K562 treated with DMSO at 1 percent for 48 hours (cell line): ENCODE results near the gene SLC5A6. TPM values are rescaled to one million over a fixed set of nuclear protein-coding genes. Genes with fewer than 3 reads are reported as not detected.

ENCODE experiments used
- total RNA-seq: library from RNA; unstranded; fragments of 300-600 nt; gene quantifications from 2 replicates; pipeline ENCODE4 v1.2.3, GENCODE V29; 2022; ENCODE audit warnings: low replicate concordance; ENCODE audit errors: extremely low read depth

The SLC5A6 gene
- not detected in 2 replicates for total RNA-seq

GRCh38 chr2:27211943-27212625 lies at the start of gene SLC5A6, which contains the start of gene ATRAID:
SLC5A6 (minus strand) TSS chr2:27212268; CDS start chr2:27207650, 4,618 bp downstream.
ATRAID (plus strand) TSS chr2:27212041; CDS start chr2:27212369, 328 bp downstream.

DNA sequence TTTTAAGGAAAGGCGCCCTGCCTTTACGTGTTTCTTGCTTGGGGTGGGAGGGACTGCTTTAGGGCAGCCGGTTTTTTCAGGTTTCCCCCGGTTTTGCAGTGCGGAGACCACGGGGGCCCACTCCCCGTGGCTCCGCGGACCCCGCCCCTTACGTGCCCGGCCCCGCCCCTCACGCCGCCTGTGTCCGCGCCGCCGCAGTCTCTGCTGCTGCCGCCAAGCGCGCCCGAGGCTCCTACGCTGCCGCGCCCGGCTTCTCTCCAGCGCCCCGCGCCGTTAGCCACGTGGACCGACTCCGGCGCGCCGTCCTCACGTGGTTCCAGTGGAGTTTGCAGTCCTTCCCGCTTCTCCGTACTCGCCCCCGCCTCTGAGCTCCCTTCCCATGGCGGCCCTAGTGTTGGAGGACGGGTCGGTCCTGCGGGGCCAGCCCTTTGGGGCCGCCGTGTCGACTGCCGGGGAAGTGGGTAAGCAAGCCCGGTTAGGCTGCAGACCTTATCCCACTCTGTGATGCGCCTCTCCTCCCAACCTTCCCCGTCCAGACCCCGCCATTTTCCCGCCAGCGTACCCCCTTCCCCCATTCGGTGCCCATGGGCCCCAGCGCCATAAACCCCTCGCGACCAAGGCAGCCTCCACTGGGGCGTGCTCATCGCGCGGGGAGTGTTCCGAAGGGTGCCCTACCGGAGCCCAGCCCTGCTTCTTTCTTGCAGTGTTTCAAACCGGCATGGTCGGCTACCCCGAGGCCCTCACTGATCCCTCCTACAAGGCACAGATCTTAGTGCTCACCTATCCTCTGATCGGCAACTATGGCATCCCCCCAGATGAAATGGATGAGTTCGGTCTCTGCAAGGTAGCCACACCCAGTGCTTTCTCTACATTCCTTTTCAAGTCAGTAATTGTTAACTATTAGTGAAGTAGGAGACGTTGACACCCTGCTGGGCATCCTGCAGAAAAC lies 5.4 kb upstream of the SLC5A6 start, which contains the start of gene CAD:
TSS of gene CAD (plus strand) at position 197 of the 949 bp plus-strand sequence. CDS start at position 380, 183 bp downstream.

Other genes with a start within 250 kb of the SLC5A6 start
- gene MAPRE3, start 241.6 kb downstream of the SLC5A6 start, total RNA-seq: not detected in 2 replicates
- not detected in 2 replicates for gene TMEM214, start 179.3 kb downstream of the SLC5A6 start, total RNA-seq
- not detected in 2 replicates for gene AGBL5, start 160.6 kb downstream of the SLC5A6 start, total RNA-seq
- not detected in 2 replicates for gene OST4, start 140.6 kb downstream of the SLC5A6 start, total RNA-seq
- not detected in 2 replicates for gene EMILIN1, start 133.7 kb downstream of the SLC5A6 start, total RNA-seq
- not detected in 2 replicates for gene KHK, start 125.5 kb downstream of the SLC5A6 start, total RNA-seq
- gene CGREF1, start 93.1 kb downstream of the SLC5A6 start, total RNA-seq: not detected in 2 replicates
- gene ABHD1, start 88.5 kb downstream of the SLC5A6 start, total RNA-seq: not detected in 2 replicates
- gene PREB, start 77.6 kb downstream of the SLC5A6 start, total RNA-seq: not detected in 2 replicates
- gene PRR30, start 72.9 kb downstream of the SLC5A6 start, total RNA-seq: not detected in 2 replicates
- gene TCF23, start 63.3 kb downstream of the SLC5A6 start, total RNA-seq: not detected in 2 replicates
- not detected in 2 replicates for gene ATRAID, start 227 bp downstream of the SLC5A6 start, total RNA-seq
- gene CAD, start 5.1 kb upstream of the SLC5A6 start, total RNA-seq: not detected in 2 replicates
- not detected in 2 replicates for gene SLC30A3, start 50.8 kb upstream of the SLC5A6 start, total RNA-seq
- not detected in 2 replicates for gene DNAJC5G, start 63.2 kb upstream of the SLC5A6 start, total RNA-seq
- gene TRIM54, start 70.2 kb upstream of the SLC5A6 start, total RNA-seq: not detected in 2 replicates
- gene UCN, start 96.2 kb upstream of the SLC5A6 start, total RNA-seq: not detected in 2 replicates
- gene MPV17, start 110.8 kb upstream of the SLC5A6 start, total RNA-seq: not detected in 2 replicates
- gene GTF3C2, start 144.5 kb upstream of the SLC5A6 start, total RNA-seq: not detected in 2 replicates
- gene EIF2B4, start 158.1 kb upstream of the SLC5A6 start, total RNA-seq: not detected in 2 replicates
- gene SNX17, start 158.3 kb upstream of the SLC5A6 start, total RNA-seq: not detected in 2 replicates
- gene ZNF513, start 168.5 kb upstream of the SLC5A6 start, total RNA-seq: not detected in 2 replicates
- not detected in 2 replicates for gene PPM1G, start 197.3 kb upstream of the SLC5A6 start, total RNA-seq
- gene NRBP1, start 216.4 kb upstream of the SLC5A6 start, total RNA-seq: not detected in 2 replicates
- not detected in 2 replicates for gene KRTCAP3, start 230.1 kb upstream of the SLC5A6 start, total RNA-seq